Tibial nerve (tissue), 4 donors: Measurements from ENCODE around the gene PPHLN1.

Experiments used
- EP300 ChIP-seq, 2 donors: sonication (generic); formaldehyde crosslinking; IDR thresholded peaks; one replicate each; pipeline ENCODE4 v1.6.1; 2017; ENCODE audit warnings: antibody characterized with exemption in 2 of 2, mild to moderate bottlenecking in 1 of 2
- POLR2A ChIP-seq, 2 donors: fragments of 450-650 bp; IDR thresholded peaks; one replicate each; pipeline ENCODE4 v1.6.1; 2017; ENCODE audit warnings: antibody characterized with exemption in 2 of 2, mild to moderate bottlenecking in 2 of 2, moderate library complexity in 2 of 2
- TF ChIP-seq, protein P1 (sequence below), 5 experiments: fragments of 200-600 bp in 3 of 5; fragments of 450-650 bp in 2 of 5; sonication (generic) in 3 of 5; IDR thresholded peaks; one replicate each; pipeline ENCODE4 v1.5.1; 2016 to 2019; ENCODE audit warnings: antibody characterized with exemption in 5 of 5, mild to moderate bottlenecking in 3 of 5, moderate library complexity in 2 of 5

DNA sequence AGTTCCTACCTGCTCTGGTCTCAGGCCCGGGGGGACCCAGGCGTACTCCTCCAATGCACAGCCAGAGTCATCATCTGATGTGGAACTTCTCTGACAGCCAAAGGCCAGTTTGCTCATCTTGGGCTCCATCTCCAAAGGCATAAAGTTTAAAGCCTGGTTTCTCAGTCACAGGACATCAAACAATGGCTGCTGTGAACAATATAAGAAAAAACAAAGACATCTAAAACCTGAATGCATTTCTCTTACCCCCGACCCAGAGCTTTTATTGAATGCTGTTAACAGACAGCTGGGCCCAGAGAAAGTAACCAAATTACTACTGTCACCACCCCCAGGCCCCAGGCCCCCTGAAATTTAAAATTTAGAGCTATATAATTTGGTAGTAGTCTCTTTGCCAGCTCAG lies 146.4 kb downstream of the PPHLN1 start:
- TF ChIP-seq, protein P1, sequence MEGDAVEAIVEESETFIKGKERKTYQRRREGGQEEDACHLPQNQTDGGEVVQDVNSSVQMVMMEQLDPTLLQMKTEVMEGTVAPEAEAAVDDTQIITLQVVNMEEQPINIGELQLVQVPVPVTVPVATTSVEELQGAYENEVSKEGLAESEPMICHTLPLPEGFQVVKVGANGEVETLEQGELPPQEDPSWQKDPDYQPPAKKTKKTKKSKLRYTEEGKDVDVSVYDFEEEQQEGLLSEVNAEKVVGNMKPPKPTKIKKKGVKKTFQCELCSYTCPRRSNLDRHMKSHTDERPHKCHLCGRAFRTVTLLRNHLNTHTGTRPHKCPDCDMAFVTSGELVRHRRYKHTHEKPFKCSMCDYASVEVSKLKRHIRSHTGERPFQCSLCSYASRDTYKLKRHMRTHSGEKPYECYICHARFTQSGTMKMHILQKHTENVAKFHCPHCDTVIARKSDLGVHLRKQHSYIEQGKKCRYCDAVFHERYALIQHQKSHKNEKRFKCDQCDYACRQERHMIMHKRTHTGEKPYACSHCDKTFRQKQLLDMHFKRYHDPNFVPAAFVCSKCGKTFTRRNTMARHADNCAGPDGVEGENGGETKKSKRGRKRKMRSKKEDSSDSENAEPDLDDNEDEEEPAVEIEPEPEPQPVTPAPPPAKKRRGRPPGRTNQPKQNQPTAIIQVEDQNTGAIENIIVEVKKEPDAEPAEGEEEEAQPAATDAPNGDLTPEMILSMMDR (IDR thresholded peaks at IDR 0.05): no peak
- TF ChIP-seq POLR2A (IDR thresholded peaks at IDR 0.05): no peak
- no peak for TF ChIP-seq EP300 (IDR thresholded peaks at IDR 0.05)
